ENCODE data around the gene CD99L2. TPM values are rescaled to one million over a fixed set of nuclear protein-coding genes. Genes with fewer than 3 reads are reported as not detected.

CD99L2 gene
- total RNA-seq, 2 donors from 2014 or later, result 75.6 to 83.8 TPM

DNA sequence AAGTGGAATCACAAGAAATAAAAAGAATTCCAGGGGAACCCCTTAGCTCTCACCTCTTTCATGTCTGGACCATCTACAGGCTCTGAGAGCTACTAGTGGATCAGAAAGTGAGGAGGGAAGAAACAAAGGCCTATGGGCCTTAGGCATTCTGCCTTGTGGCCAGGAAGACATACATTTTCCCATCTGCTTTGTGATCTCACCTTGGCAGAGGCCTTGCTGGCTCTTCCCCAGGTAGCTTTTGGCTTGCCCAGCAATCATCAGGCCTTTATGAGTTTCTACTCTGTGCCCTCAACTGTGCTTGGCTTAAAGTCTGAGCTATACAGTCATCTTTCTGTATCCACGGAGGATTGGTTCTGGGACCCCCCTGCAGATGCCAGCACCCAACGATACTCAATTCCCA is 28.3 kb upstream of the CD99L2 start:
- ATAC-seq (ENCODE audit: insufficient number of reproducible peaks, low FRiP score, low read depth) (no peak), DNase-seq (ENCODE audit: low spot score) (no peak)
- Histone ChIP-seq H3K36me3 (no peaks in the 10 kb centered on the region), H3K9me3 (no peaks in the 10 kb centered on the region), H3K4me3 (no peak overlapping the region), H3K27me3 (replicated peaks; ENCODE audit: insufficient read depth) (no peaks in the 10 kb centered on the region), H3K4me1 (ENCODE audit: control insufficient read depth in 1 of 2, low read depth in 2 of 2) (no peaks in the 10 kb centered on the region), H3K27ac (no peak overlapping the region)
- TF ChIP-seq, protein P1, sequence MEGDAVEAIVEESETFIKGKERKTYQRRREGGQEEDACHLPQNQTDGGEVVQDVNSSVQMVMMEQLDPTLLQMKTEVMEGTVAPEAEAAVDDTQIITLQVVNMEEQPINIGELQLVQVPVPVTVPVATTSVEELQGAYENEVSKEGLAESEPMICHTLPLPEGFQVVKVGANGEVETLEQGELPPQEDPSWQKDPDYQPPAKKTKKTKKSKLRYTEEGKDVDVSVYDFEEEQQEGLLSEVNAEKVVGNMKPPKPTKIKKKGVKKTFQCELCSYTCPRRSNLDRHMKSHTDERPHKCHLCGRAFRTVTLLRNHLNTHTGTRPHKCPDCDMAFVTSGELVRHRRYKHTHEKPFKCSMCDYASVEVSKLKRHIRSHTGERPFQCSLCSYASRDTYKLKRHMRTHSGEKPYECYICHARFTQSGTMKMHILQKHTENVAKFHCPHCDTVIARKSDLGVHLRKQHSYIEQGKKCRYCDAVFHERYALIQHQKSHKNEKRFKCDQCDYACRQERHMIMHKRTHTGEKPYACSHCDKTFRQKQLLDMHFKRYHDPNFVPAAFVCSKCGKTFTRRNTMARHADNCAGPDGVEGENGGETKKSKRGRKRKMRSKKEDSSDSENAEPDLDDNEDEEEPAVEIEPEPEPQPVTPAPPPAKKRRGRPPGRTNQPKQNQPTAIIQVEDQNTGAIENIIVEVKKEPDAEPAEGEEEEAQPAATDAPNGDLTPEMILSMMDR (IDR thresholded peaks at IDR 0.05), result no peak

DNA sequence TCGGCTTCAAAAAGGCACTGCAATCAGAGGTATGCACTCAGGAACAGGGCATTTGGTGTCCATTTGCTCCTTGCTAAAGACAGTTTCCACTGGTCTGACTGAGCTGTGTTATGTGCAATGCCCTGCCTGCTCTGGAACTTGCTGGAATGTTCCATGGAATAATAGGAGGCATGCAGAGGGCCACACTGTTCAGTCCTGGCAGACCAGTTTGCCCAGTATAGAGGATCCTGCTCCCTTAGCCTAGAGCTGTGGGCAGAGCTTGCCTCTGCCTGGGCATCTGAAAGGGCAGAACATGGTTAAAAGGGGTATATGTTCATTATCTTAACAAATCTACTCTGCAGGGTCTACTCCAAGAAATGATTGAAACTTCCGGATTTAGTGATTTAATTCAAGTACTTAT is 27.8 kb upstream of the CD99L2 start:
- no peak for DNase-seq (ENCODE audit: low spot score)
- Histone ChIP-seq H3K36me3 (no peaks in the 10 kb centered on the region), H3K4me1 (ENCODE audit: control insufficient read depth in 1 of 2, low read depth in 2 of 2) (no peaks in the 10 kb centered on the region), H3K9me3 (no peaks in the 10 kb centered on the region), H3K27me3 (replicated peaks; ENCODE audit: insufficient read depth) (no peaks in the 10 kb centered on the region), H3K4me3 (no peak overlapping the region), H3K27ac (no peak overlapping the region)
- TF ChIP-seq, protein P1 (IDR thresholded peaks at IDR 0.05), result no peak
- no peak for ATAC-seq (ENCODE audit: insufficient number of reproducible peaks, low FRiP score, low read depth)

DNA sequence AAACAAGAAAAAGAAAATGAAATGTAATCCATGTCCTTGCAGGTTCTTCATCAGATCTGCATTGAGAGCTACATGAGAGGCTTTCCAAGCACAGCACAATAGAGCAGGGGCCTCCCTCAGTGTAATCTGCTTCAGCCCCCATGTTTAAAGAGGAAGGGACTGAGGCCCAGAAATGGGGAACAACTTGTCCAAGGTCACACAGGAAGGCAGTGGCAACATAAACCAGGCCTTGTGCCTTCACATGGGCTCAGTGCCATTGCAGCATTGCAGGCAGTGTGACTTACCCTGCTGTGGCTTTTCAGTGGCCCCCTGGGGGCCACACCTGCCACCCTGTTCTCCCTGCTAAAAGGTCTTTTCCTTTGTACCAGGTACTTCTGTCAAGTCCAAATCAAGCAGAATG is 20.9 kb upstream of the CD99L2 start:
- Histone ChIP-seq H3K27me3 (replicated peaks; ENCODE audit: insufficient read depth) (no peaks in the 10 kb centered on the region), H3K36me3 (no peaks in the 10 kb centered on the region), H3K27ac (no peak overlapping the region), H3K4me3 (no peak overlapping the region), H3K4me1 (ENCODE audit: control insufficient read depth in 1 of 2, low read depth in 2 of 2) (no peaks in the 10 kb centered on the region), H3K9me3 (no peaks in the 10 kb centered on the region)
- TF ChIP-seq, protein P1 (IDR thresholded peaks at IDR 0.05), result no peak
- DNase-seq (ENCODE audit: low spot score), result no peak
- ATAC-seq (ENCODE audit: insufficient number of reproducible peaks, low FRiP score, low read depth), result no peak

DNA sequence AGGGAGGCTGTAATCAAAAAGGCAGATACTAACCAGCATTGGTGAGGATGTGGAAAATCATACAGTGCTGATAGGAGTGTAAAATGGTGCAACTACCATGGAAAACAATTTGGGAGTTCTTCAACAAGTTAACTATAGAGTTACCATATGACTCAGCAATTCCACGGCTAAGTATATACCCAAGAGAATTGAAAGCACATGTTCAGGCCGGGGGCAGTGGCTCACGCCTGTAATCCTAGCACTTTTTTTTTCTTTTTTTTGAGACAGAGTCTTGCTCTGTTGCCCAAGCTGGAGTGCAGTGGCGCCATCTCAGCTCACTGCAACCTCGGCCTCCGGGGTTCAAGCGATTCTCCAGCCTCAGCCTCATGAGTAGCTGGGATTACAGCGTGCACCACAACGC is 15.0 kb upstream of the CD99L2 start:
- Histone ChIP-seq H3K9me3 (no peaks in the 10 kb centered on the region), H3K36me3 (no peaks in the 10 kb centered on the region), H3K27ac (no peak overlapping the region), H3K4me1 (ENCODE audit: control insufficient read depth in 1 of 2, low read depth in 2 of 2) (no peaks in the 10 kb centered on the region), H3K27me3 (replicated peaks; ENCODE audit: insufficient read depth) (no peaks in the 10 kb centered on the region), H3K4me3 (no peak overlapping the region)
- ATAC-seq (ENCODE audit: insufficient number of reproducible peaks, low FRiP score, low read depth) (no peak), DNase-seq (ENCODE audit: low spot score) (no peak)
- TF ChIP-seq, protein P1 (IDR thresholded peaks at IDR 0.05), result no peak

DNA sequence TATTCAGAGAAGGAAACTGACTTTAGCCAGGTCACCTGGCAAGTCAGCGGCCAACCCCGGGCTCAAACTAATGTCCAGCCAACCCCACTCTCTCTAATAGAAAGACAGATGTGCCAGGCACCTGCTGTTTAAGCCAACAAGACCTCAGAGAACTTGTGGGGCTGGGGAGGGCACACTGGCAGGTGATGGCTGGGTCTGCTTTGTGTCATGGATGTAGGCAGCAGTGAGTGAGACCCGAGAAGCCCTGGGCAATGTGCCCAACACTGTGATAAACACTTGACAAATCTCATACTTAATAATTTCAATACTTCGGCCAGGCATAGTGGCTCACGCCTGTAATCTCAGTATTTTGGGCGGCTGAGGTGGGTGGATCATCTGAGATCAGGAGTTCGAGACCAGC is 9.0 kb upstream of the CD99L2 start:
- ATAC-seq (ENCODE audit: insufficient number of reproducible peaks, low FRiP score, low read depth) (no peak), DNase-seq (ENCODE audit: low spot score) (no peak)
- no peak overlapping the region for H3K27ac ChIP-seq
- H3K36me3 ChIP-seq, result no peaks in the 10 kb centered on the region
- H3K4me1 ChIP-seq (ENCODE audit: control insufficient read depth in 1 of 2, low read depth in 2 of 2), result no peaks in the 10 kb centered on the region
- no peaks in the 10 kb centered on the region for H3K27me3 ChIP-seq (replicated peaks; ENCODE audit: insufficient read depth)
- no peaks in the 10 kb centered on the region for H3K9me3 ChIP-seq
- TF ChIP-seq, protein P1 (IDR thresholded peaks at IDR 0.05), result no peak
- H3K4me3 ChIP-seq, result no peak overlapping the region

Data from thoracic aorta (tissue), 2 donors.